HPDE6-E6E7 (cell line): ENCODE measurements around the gene KARS1.

Experiments used
- DNase-seq: peaks from one replicate; pipeline ENCODE4 v3.0.0; 2011; ENCODE audit warnings: missing footprints; ENCODE audit errors: extremely low spot score

KARS1 gene

DNA sequence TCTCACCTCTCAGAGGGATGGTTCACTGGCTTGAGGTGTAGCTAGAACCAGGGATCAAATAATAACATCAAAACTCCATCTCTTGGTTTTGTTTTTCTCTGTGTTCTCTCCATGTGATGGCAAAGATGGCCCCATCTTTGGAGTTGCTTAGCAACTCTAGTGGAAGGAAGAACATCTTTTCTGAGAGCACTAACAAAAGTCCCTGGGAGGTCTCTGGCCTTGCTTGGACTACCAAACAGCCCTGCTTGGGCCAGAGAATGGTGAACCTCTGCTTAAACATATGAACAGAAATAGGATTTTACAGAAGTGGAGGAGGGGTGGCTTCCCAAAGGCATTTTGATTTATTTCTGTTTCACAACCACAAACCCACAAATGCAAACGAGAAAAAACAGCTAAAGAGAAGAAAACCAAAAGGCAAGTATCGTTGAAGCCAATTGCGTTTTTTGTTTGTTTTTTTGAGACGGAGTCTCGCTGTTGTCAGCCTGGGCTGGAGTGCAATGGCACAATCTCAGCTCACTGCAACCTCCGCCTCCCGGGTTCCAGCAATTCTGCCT, 68.1 kb downstream of the KARS1 start:
- no peak for DNase-seq

- DNase-seq, result no peak
Measured at GRCh38 chr16:75578725-75579124, 68.7 kb downstream of the KARS1 start.

GRCh38 chr16:75578212-75578611, 69.3 kb downstream of the KARS1 start:
- DNase-seq, result no peak
